Activated CD4-positive, alpha-beta T cell treated with anti-CD3 and anti-CD28 coated beads, Interleukin-2, amount 10 ng/mL, durations not matched to agents 24 days and 14 days (primary cell): ENCODE data around the gene DNAH14. TPM values are rescaled to one million over a fixed set of nuclear protein-coding genes. Genes with fewer than 3 reads are reported as not detected.
"Not testable (repeated sequence)": the region's sequence is repeated elsewhere in the genome, so short reads cannot be mapped to it uniquely, and the experiment has no call there.

Experiments
- DNase-seq: peaks from one replicate; pipeline ENCODE4 v3.0.0; 2022
- H3K27ac Mint-ChIP-seq: one replicate; pipeline ENCODE4 v1.8.0; 2022; ENCODE audit warnings: mild to moderate bottlenecking, mixed read lengths
- H3K27me3 Mint-ChIP-seq: one replicate; pipeline ENCODE4 v1.8.0; 2022; ENCODE audit warnings: mixed read lengths
- H3K36me3 Mint-ChIP-seq: one replicate; pipeline ENCODE4 v1.8.0; 2022; ENCODE audit warnings: low read depth, mild to moderate bottlenecking, mixed read lengths
- H3K4me1 Mint-ChIP-seq: one replicate; pipeline ENCODE4 v1.8.0; 2021; ENCODE audit warnings: mixed read lengths
- H3K4me3 Mint-ChIP-seq: one replicate; pipeline ENCODE4 v1.8.0; 2022; ENCODE audit warnings: mild to moderate bottlenecking, moderate library complexity, mixed read lengths
- H3K9me3 Mint-ChIP-seq: one replicate; pipeline ENCODE4 v1.8.0; 2021; ENCODE audit warnings: mixed read lengths
- intact Hi-C: fragments of 100-400 bp; cut with micrococcal nuclease; formaldehyde crosslinking; loops from one replicate; pipeline ENCODE4 v1.15.1; 2023
- total RNA-seq: library from RNA; stranded (reverse); gene quantifications from 2 replicates; pipeline ENCODE4 v1.2.3, GENCODE V29; 2022

Gene DNAH14
- total RNA-seq, 1 donor from 2014 or later: not detected

GRCh38 chr1:224901087-224901810 lies 28.2 kb upstream of the DNAH14 start:
- H3K36me3 Mint-ChIP-seq: no peaks in the 10 kb centered on the region
- DNase-seq: no peak
- no peak overlapping the region for H3K27ac Mint-ChIP-seq
- intact Hi-C loops: no loop called here
- peaks cover 19% of the 10 kb centered on the region for H3K27me3 Mint-ChIP-seq
- no peaks in the 10 kb centered on the region for H3K4me1 Mint-ChIP-seq
- no peaks in the 10 kb centered on the region for H3K9me3 Mint-ChIP-seq
- no peak overlapping the region for H3K4me3 Mint-ChIP-seq

GRCh38 chr1:224903955-224904354 lies 25.5 kb upstream of the DNAH14 start:
- no peaks in the 10 kb centered on the region for H3K36me3 Mint-ChIP-seq

GRCh38 chr1:224906340-224906739 lies 23.1 kb upstream of the DNAH14 start:
- H3K9me3 Mint-ChIP-seq: peaks cover 6% of the 10 kb centered on the region
- H3K27me3 Mint-ChIP-seq: peaks cover 15% of the 10 kb centered on the region
- no peaks in the 10 kb centered on the region for H3K4me1 Mint-ChIP-seq
- intact Hi-C loops: no loop called here
- H3K4me3 Mint-ChIP-seq: no peak overlapping the region
- no peak overlapping the region for H3K27ac Mint-ChIP-seq
- no peaks in the 10 kb centered on the region for H3K36me3 Mint-ChIP-seq
- no peak for DNase-seq

More at GRCh38 chr1:224903955-224904354, 25.5 kb upstream of the DNAH14 start:
- Mint-ChIP-seq H3K4me1 (no peaks in the 10 kb centered on the region), H3K27me3 (peaks cover 21% of the 10 kb centered on the region), H3K4me3 (no peak overlapping the region), H3K9me3 (no peaks in the 10 kb centered on the region), H3K27ac (no peak overlapping the region)
- intact Hi-C loops: no loop called here
- DNase-seq: no peak

GRCh38 chr1:224911217-224911616 lies 18.3 kb upstream of the DNAH14 start:
- Mint-ChIP-seq H3K27ac (no peak overlapping the region), H3K4me1 (no peaks in the 10 kb centered on the region), H3K36me3 (no peaks in the 10 kb centered on the region), H3K4me3 (no peak overlapping the region), H3K27me3 (peaks cover 3% of the 10 kb centered on the region), H3K9me3 (peaks cover 10% of the 10 kb centered on the region)
- intact Hi-C loops: no loop called here
- no peak for DNase-seq

- intact Hi-C loops: no loop called here
- Mint-ChIP-seq H3K4me1 (no peaks in the 10 kb centered on the region), H3K4me3 (no peak overlapping the region), H3K27me3 (no peaks in the 10 kb centered on the region), H3K9me3 (peaks cover 10% of the 10 kb centered on the region), H3K27ac (no peak overlapping the region), H3K36me3 (no peaks in the 10 kb centered on the region)
- DNase-seq: no peak
Measured at GRCh38 chr1:224914292-224914900, 15.1 kb upstream of the DNAH14 start.

- Mint-ChIP-seq H3K9me3 (no peaks in the 10 kb centered on the region), H3K4me3 (no peak overlapping the region), H3K36me3 (no peaks in the 10 kb centered on the region), H3K27ac (no peak overlapping the region), H3K27me3 (no peaks in the 10 kb centered on the region), H3K4me1 (no peaks in the 10 kb centered on the region)
- no peak for DNase-seq
- intact Hi-C loops: no loop called here
Measured at GRCh38 chr1:224919508-224919907, 10.0 kb upstream of the DNAH14 start.

- Mint-ChIP-seq H3K27me3 (no peaks in the 10 kb centered on the region), H3K9me3 (no peaks in the 10 kb centered on the region), H3K4me1 (no peaks in the 10 kb centered on the region), H3K4me3 (no peak overlapping the region), H3K27ac (no peak overlapping the region), H3K36me3 (no peaks in the 10 kb centered on the region)
- intact Hi-C loops: loop anchor here (10.0 kb wide), 1 partner anchor 766 kb away; no protein-coding TSS in a partner anchor
- no peak for DNase-seq
Measured at GRCh38 chr1:224920930-224921329, 8.5 kb upstream of the DNAH14 start.

GRCh38 chr1:224921354-224921753 lies 8.1 kb upstream of the DNAH14 start:
- Mint-ChIP-seq H3K27me3 (no peaks in the 10 kb centered on the region), H3K27ac (no peak overlapping the region), H3K9me3 (no peaks in the 10 kb centered on the region), H3K4me1 (no peaks in the 10 kb centered on the region), H3K36me3 (no peaks in the 10 kb centered on the region), H3K4me3 (no peak overlapping the region)
- DNase-seq: no peak
- intact Hi-C loops: loop anchor here (10.0 kb wide), 1 partner anchor 767 kb away; no protein-coding TSS in a partner anchor

GRCh38 chr1:224922404-224923164 lies 6.9 kb upstream of the DNAH14 start:
- H3K4me3 Mint-ChIP-seq: no peak overlapping the region
- H3K4me1 Mint-ChIP-seq: no peaks in the 10 kb centered on the region
- intact Hi-C loops: loop anchor here (2.0 to 10.0 kb wide), 2 partner anchors 410 to 768 kb away; no protein-coding TSS in a partner anchor

GRCh38 chr1:224923726-224924125 lies 5.7 kb upstream of the DNAH14 start:
- Mint-ChIP-seq H3K4me3 (no peak overlapping the region), H3K9me3 (no peaks in the 10 kb centered on the region), H3K4me1 (no peaks in the 10 kb centered on the region), H3K36me3 (no peaks in the 10 kb centered on the region), H3K27me3 (peaks cover 7% of the 10 kb centered on the region), H3K27ac (no peak overlapping the region)
- intact Hi-C loops: loop anchor here (2.0 to 10.0 kb wide), 2 partner anchors 411 to 769 kb away; no protein-coding TSS in a partner anchor
- DNase-seq: no peak

More at GRCh38 chr1:224922404-224923164, 6.9 kb upstream of the DNAH14 start:
- Mint-ChIP-seq H3K27ac (no peak overlapping the region), H3K27me3 (peaks cover 2% of the 10 kb centered on the region), H3K36me3 (no peaks in the 10 kb centered on the region), H3K9me3 (no peaks in the 10 kb centered on the region)
- no peak for DNase-seq

GRCh38 chr1:224927631-224928030 lies 1.8 kb upstream of the DNAH14 start:
- H3K27ac Mint-ChIP-seq, H3K4me1 Mint-ChIP-seq, H3K4me3 Mint-ChIP-seq, DNase-seq, H3K36me3 Mint-ChIP-seq, H3K9me3 Mint-ChIP-seq: not testable (repeated sequence)
- intact Hi-C loops: loop anchor here (10.0 kb wide), 1 partner anchor 773 kb away; no protein-coding TSS in a partner anchor
- H3K27me3 Mint-ChIP-seq: peaks cover 23% of the 10 kb centered on the region

- H3K4me3 Mint-ChIP-seq: no peak overlapping the region
- no peaks in the 10 kb centered on the region for H3K36me3 Mint-ChIP-seq
- peaks cover 15% of the 10 kb centered on the region for H3K9me3 Mint-ChIP-seq
- H3K4me1 Mint-ChIP-seq: no peaks in the 10 kb centered on the region
- intact Hi-C loops: loop anchor here (10.0 kb wide), 1 partner anchor 774 kb away; no protein-coding TSS in a partner anchor
- H3K27me3 Mint-ChIP-seq: peaks cover 23% of the 10 kb centered on the region
- DNase-seq: no peak
- no peak overlapping the region for H3K27ac Mint-ChIP-seq
Measured at GRCh38 chr1:224928906-224929305, 569 bp upstream of the DNAH14 start.

GRCh38 chr1:224931605-224932004 lies 2.1 kb downstream of the DNAH14 start:
- H3K4me1 Mint-ChIP-seq: no peaks in the 10 kb centered on the region
- DNase-seq: no peak
- intact Hi-C loops: no loop called here

More at GRCh38 chr1:224931605-224932004, 2.1 kb downstream of the DNAH14 start:
- Mint-ChIP-seq H3K27ac (no peak overlapping the region), H3K9me3 (peaks cover 30% of the 10 kb centered on the region), H3K36me3 (no peaks in the 10 kb centered on the region), H3K27me3 (peaks cover 23% of the 10 kb centered on the region), H3K4me3 (no peak overlapping the region)
